Left ventricle myocardium inferior (tissue), 1 donor: ENCODE data around the gene MKRN2OS. TPM values are rescaled to one million over a fixed set of nuclear protein-coding genes. Genes with fewer than 3 reads are reported as not detected.
"Not testable (repeated sequence)": the region's sequence is repeated elsewhere in the genome, so short reads cannot be mapped to it uniquely, and the experiment has no call there.

Experiments used
- DNase-seq: peaks from one replicate; pipeline ENCODE4 v3.0.0-alpha.2; 2020
- H3K27ac ChIP-seq: fragments of 200-600 bp; replicated peaks from 2 replicates; pipeline ENCODE4 v1.8.0; 2021
- H3K27me3 ChIP-seq: fragments of 200-600 bp; 2 replicates; pipeline ENCODE4 v1.8.0; 2021; ENCODE audit warnings: low read depth
- H3K36me3 ChIP-seq: fragments of 200-600 bp; 2 replicates; pipeline ENCODE4 v1.8.0; 2021
- H3K4me1 ChIP-seq: fragments of 200-600 bp; 2 replicates; pipeline ENCODE4 v1.8.0; 2021
- H3K4me3 ChIP-seq: fragments of 200-600 bp; 2 replicates; pipeline ENCODE4 v1.8.0; 2021; ENCODE audit warnings: mild to moderate bottlenecking, moderate library complexity
- H3K9me3 ChIP-seq: fragments of 200-600 bp; replicated peaks from 2 replicates; pipeline ENCODE4 v1.8.0; 2021
- intact Hi-C: fragments of 100-400 bp; cut with micrococcal nuclease; formaldehyde crosslinking; loops from one replicate; pipeline ENCODE4 v1.11.0; 2022
- total RNA-seq: library from RNA; stranded (reverse); fragmentation: NEBNext Ultra II Directional; extraction: Animal tissue kit (Norgen Biotek cat#: 25700); gene quantifications from one replicate; pipeline ENCODE4 v1.2.1, GENCODE V29; 2021
- TF ChIP-seq, protein P1 (sequence below): fragments of 200-600 bp; IDR thresholded peaks from 2 replicates; pipeline ENCODE4 v1.8.0; 2021; ENCODE audit warnings: antibody characterized with exemption, mild to moderate bottlenecking, borderline replicate concordance
- donor health status: DM: no; HTN: yes; CAD: no; lungs with severe emphysema.

Gene MKRN2OS
- total RNA-seq, 1 donor from 2014 or later: 1.8 TPM

- H3K9me3 ChIP-seq: no peaks in the 10 kb centered on the region
- TF ChIP-seq, protein P1, sequence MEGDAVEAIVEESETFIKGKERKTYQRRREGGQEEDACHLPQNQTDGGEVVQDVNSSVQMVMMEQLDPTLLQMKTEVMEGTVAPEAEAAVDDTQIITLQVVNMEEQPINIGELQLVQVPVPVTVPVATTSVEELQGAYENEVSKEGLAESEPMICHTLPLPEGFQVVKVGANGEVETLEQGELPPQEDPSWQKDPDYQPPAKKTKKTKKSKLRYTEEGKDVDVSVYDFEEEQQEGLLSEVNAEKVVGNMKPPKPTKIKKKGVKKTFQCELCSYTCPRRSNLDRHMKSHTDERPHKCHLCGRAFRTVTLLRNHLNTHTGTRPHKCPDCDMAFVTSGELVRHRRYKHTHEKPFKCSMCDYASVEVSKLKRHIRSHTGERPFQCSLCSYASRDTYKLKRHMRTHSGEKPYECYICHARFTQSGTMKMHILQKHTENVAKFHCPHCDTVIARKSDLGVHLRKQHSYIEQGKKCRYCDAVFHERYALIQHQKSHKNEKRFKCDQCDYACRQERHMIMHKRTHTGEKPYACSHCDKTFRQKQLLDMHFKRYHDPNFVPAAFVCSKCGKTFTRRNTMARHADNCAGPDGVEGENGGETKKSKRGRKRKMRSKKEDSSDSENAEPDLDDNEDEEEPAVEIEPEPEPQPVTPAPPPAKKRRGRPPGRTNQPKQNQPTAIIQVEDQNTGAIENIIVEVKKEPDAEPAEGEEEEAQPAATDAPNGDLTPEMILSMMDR: no peak
- H3K27ac ChIP-seq: no peak overlapping the region
- H3K27me3 ChIP-seq: no peaks in the 10 kb centered on the region
- intact Hi-C loops: no loop called here
- H3K36me3 ChIP-seq: peaks cover 7% of the 10 kb centered on the region
- no peak for DNase-seq
- no peaks in the 10 kb centered on the region for H3K4me1 ChIP-seq
- no peak overlapping the region for H3K4me3 ChIP-seq
Measured at GRCh38 chr3:12544652-12545472, 437 bp downstream of the MKRN2OS start.

DNA sequence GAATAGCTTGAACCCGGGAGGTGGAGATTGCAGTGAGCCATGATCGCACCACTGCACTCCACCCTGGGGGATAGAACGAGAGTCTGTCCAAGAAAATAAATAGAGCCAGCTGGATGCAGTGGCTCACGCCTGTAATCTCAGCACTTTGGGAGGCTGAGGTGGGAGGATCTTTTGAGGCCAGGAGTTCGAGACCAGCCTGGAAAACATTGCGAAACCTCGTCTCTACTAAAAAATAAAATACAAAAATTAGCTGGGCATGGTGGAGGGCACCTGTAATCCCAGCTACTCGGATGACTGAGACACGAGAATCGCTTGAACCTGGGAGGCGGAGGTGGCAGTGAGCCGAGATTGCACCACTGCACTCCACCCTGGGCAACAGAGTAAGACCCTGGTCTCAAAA is 1.8 kb downstream of the MKRN2OS start:
- H3K36me3 ChIP-seq: peaks cover 17% of the 10 kb centered on the region
- H3K4me3 ChIP-seq, intact Hi-C loops, DNase-seq, H3K9me3 ChIP-seq, H3K27ac ChIP-seq, H3K27me3 ChIP-seq, H3K4me1 ChIP-seq: not testable (repeated sequence)

- H3K27ac ChIP-seq: no peak overlapping the region
- no peak overlapping the region for H3K4me3 ChIP-seq
- TF ChIP-seq, protein P1: peak; percentile 50
- no peaks in the 10 kb centered on the region for H3K27me3 ChIP-seq
- no peaks in the 10 kb centered on the region for H3K4me1 ChIP-seq
- H3K36me3 ChIP-seq: peaks cover 17% of the 10 kb centered on the region
- no peaks in the 10 kb centered on the region for H3K9me3 ChIP-seq
- intact Hi-C loops: no loop called here
- no peak for DNase-seq
Measured at GRCh38 chr3:12541625-12542024, 3.7 kb downstream of the MKRN2OS start.

GRCh38 chr3:12536423-12536822 is 8.9 kb downstream of the MKRN2OS start:
- Histone ChIP-seq H3K4me1 (no peaks in the 10 kb centered on the region), H3K9me3 (no peaks in the 10 kb centered on the region), H3K27ac (no peak overlapping the region), H3K36me3 (peaks cover 40% of the 10 kb centered on the region), H3K27me3 (no peaks in the 10 kb centered on the region), H3K4me3 (no peak overlapping the region)
- no peak for DNase-seq
- TF ChIP-seq, protein P1: peak; percentile 42
- intact Hi-C loops: no loop called here

DNA sequence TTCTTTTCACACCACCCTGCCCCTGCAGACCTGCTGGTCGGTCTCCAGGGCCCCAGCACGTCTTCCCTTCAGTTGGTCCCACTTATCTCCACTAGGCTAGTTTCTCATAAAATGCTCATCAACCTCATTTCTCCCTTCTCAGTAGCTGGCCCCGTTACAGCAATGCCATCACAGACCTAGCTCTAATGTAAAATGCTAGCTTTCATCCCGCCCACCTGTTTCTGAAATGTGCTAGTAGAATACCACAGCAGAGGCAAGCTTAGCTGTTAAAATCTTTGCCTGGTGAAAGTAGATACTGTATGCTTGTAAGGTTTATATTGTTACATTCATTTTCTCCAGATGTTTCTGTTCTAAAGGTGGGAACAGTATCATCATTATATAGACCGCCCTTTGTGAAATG is 13.1 kb downstream of the MKRN2OS start:
- no peak overlapping the region for H3K4me3 ChIP-seq
- no peak for DNase-seq
- no peaks in the 10 kb centered on the region for H3K27me3 ChIP-seq
- H3K36me3 ChIP-seq: peaks cover 46% of the 10 kb centered on the region
- no peaks in the 10 kb centered on the region for H3K9me3 ChIP-seq
- no peaks in the 10 kb centered on the region for H3K4me1 ChIP-seq
- TF ChIP-seq, protein P1: no peak
- intact Hi-C loops: no loop called here
- no peak overlapping the region for H3K27ac ChIP-seq

- Histone ChIP-seq H3K9me3 (no peaks in the 10 kb centered on the region), H3K27ac (no peak overlapping the region), H3K36me3 (peaks cover 45% of the 10 kb centered on the region), H3K27me3 (no peaks in the 10 kb centered on the region), H3K4me1 (peaks cover 5% of the 10 kb centered on the region), H3K4me3 (no peak overlapping the region)
- TF ChIP-seq, protein P1: no peak
- no peak for DNase-seq
- intact Hi-C loops: no loop called here
Measured at GRCh38 chr3:12527757-12528143, 17.5 kb downstream of the MKRN2OS start.
